ENCODE measurements around the gene ACOX3.

DNA sequence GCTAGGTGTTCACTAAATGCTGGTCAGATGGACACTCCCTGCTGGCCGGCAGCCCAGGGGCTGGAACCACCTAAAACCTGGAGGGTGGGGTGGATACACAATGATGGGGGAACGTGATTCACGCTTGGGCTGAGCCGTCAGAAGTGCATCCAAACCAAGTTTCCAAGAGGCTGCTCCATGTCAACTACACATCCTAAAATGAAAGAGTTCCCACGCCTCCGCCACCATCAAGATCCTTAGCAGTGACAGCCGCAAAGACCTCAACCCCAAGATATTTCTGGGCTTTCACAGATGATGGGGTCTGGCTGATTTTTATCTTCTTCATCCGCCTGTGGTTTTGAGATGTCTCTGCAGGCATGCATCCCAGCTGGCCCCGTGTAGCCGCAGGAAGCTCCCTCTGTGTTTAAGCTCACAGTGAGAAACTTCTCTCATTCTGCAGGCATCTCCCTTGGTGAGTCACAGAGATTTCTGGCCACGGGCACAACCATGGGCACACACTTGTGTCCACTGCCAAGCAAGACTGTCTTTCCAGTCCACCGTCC is 86.5 kb downstream of the ACOX3 start:
- no peak for TF ChIP-seq CTCF (IDR thresholded peaks at IDR 0.05)
- TF ChIP-seq POLR2A (IDR thresholded peaks at IDR 0.05): no peak
